Stomach (tissue), 4 donors: ENCODE data around the gene RNF20.

Experiments
- POLR2A ChIP-seq, 4 donors: fragments of 450-650 bp; IDR thresholded peaks; one replicate each; pipeline ENCODE4 v1.6.1; 2016; ENCODE audit warnings: antibody characterized with exemption in 4 of 4, control low read depth in 2 of 4, mild to moderate bottlenecking in 1 of 4, moderate library complexity in 1 of 4
- TF ChIP-seq, protein P1 (sequence below), 7 experiments: fragments of 450-650 bp in 4 of 7; fragments of 200-600 bp in 3 of 7; sonication (generic) in 3 of 7; IDR thresholded peaks; one replicate each; pipeline ENCODE4 v1.5.1; 2016 to 2019; ENCODE audit warnings: antibody characterized with exemption in 7 of 7, control low read depth in 2 of 7, mild to moderate bottlenecking in 1 of 7

DNA sequence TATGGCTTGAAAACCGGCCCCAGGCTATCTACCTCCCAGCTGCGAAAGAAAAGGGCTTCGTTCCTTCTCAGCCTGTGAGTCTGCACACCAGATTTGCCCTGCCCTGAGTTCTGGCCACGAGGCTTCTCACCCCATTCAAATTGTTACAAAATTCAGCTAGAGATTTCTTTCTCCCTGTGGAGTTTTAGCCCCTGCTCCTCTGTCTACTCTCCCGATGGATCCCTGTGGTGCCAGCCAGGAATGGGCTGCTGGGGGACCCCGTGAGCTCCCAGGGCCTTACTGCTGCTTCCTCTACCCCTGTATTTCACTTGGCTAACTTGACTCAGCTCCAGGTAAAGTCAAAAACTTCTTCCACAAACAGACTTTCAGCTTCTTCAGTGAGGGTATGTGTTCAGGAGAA is 9.3 kb upstream of the RNF20 start:
- TF ChIP-seq, protein P1, sequence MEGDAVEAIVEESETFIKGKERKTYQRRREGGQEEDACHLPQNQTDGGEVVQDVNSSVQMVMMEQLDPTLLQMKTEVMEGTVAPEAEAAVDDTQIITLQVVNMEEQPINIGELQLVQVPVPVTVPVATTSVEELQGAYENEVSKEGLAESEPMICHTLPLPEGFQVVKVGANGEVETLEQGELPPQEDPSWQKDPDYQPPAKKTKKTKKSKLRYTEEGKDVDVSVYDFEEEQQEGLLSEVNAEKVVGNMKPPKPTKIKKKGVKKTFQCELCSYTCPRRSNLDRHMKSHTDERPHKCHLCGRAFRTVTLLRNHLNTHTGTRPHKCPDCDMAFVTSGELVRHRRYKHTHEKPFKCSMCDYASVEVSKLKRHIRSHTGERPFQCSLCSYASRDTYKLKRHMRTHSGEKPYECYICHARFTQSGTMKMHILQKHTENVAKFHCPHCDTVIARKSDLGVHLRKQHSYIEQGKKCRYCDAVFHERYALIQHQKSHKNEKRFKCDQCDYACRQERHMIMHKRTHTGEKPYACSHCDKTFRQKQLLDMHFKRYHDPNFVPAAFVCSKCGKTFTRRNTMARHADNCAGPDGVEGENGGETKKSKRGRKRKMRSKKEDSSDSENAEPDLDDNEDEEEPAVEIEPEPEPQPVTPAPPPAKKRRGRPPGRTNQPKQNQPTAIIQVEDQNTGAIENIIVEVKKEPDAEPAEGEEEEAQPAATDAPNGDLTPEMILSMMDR (IDR thresholded peaks at IDR 0.05) = no peak
- TF ChIP-seq POLR2A (IDR thresholded peaks at IDR 0.05) = no peak
